Subcutaneous adipose tissue (tissue), 4 donors: Measurements from ENCODE around the gene VWA8. TPM values are rescaled to one million over a fixed set of nuclear protein-coding genes. Genes with fewer than 3 reads are reported as not detected.

Experiments used
- total RNA-seq, 4 donors: library from RNA; depleted of rRNA; stranded (reverse); fragments of >200 nt; gene quantifications; one replicate each; pipeline ENCODE4 v1.1.0, GENCODE V29; 2016
- TF ChIP-seq, protein P1 (sequence below): fragments of 450-650 bp; IDR thresholded peaks from one replicate; pipeline ENCODE4 v1.5.1; 2016; ENCODE audit warnings: low read depth, mild to moderate bottlenecking, control low read depth, antibody characterized with exemption, moderate library complexity

Gene VWA8
- total RNA-seq, 4 donors from 2014 or later = 18.1 to 28.3 (median 20.3) TPM

- TF ChIP-seq, protein P1, sequence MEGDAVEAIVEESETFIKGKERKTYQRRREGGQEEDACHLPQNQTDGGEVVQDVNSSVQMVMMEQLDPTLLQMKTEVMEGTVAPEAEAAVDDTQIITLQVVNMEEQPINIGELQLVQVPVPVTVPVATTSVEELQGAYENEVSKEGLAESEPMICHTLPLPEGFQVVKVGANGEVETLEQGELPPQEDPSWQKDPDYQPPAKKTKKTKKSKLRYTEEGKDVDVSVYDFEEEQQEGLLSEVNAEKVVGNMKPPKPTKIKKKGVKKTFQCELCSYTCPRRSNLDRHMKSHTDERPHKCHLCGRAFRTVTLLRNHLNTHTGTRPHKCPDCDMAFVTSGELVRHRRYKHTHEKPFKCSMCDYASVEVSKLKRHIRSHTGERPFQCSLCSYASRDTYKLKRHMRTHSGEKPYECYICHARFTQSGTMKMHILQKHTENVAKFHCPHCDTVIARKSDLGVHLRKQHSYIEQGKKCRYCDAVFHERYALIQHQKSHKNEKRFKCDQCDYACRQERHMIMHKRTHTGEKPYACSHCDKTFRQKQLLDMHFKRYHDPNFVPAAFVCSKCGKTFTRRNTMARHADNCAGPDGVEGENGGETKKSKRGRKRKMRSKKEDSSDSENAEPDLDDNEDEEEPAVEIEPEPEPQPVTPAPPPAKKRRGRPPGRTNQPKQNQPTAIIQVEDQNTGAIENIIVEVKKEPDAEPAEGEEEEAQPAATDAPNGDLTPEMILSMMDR = no peak
Measured at GRCh38 chr13:41631296-41631965, 329.5 kb downstream of the VWA8 start.

GRCh38 chr13:41627425-41627824 lies 333.5 kb downstream of the VWA8 start:
- TF ChIP-seq, protein P1 = no peak

DNA sequence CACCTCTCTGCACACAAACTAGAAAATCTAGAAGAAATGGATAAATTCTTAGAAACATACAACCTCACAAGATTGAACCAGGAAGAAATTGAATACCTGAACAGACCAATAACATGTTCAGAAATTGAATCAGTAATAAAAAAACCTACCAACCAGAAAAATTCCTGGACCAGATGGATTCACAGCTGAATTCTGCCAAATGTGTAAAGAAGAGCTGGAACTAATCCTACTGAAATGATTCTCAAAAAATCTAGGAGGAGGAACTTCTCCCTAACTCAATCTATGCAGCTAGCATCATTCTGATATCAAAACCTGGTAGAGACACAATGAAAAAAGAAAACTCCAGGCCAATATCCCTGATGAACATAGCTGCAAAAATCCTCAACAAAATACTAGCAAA lies 336.9 kb downstream of the VWA8 start:
- TF ChIP-seq, protein P1 = no peak

GRCh38 chr13:41622432-41623429 lies 338.2 kb downstream of the VWA8 start:
- TF ChIP-seq, protein P1 = no peak

- TF ChIP-seq, protein P1 = no peak
Measured at GRCh38 chr13:41621716-41622431, 339.0 kb downstream of the VWA8 start.

- TF ChIP-seq, protein P1 = no peak
Measured at GRCh38 chr13:41616151-41616550, 344.8 kb downstream of the VWA8 start.

- TF ChIP-seq, protein P1 = no peak
Measured at GRCh38 chr13:41615528-41615855, 345.4 kb downstream of the VWA8 start.
